Astrocyte of the spinal cord (primary cell): ENCODE measurements around the gene SOX6.

Source experiments
- DNase-seq: peaks from one replicate; pipeline ENCODE4 v3.0.0; 2011; ENCODE audit warnings: low read depth, low spot score
- H3K4me3 ChIP-seq: 2 replicates; pipeline ENCODE4 v1.5.1; 2011; ENCODE audit warnings: low read depth, mild to moderate bottlenecking, low read length, moderate library complexity
- in situ Hi-C: cut with HindIII; loops from 2 replicates; pipeline ENCODE4 v1.10.0; 2017; ENCODE audit warnings: low sequenced_read_pairs
- TF ChIP-seq, protein P1 (sequence below): IDR thresholded peaks from 2 replicates; pipeline ENCODE4 v1.5.1; 2012; ENCODE audit warnings: low read depth, mild to moderate bottlenecking, low read length, inconsistent platforms

Gene SOX6

DNA sequence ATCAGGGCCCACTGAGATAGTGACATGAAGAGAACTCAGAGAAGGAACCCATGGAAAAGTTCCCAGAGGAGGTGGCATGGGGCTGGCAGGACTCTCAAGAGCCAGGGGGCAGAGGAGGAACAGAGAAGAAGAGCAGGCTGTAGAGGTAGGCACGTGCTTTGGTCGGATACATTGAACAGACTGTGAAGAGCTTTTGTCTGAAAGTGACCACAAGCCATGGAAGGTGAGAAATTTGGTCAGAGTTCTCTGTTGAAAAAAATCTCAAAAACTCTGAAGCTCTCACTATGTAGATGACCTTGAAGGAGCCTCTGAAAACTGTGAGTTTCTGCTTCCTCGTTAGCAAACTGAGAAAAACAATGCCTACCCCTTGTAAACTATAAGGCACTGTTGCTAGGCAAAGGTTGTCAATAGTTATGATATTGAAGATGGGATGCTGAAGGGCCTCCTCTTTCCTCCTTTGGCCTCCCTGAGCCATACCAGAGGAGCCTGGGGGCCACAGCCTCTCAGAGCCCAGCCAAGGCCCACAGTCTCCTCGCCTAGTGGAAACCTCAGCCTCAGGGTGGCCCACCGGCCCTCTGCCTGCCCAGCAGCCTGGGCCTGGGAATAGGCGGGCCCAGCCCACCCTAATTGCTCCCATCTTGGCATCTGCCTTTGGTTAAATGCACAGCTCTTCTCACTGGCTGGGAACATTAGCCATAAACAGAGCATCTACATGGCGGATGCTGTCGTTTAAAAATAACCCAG lies 415.7 kb downstream of the SOX6 start:
- no peak for DNase-seq
- in situ Hi-C loops, result no loop called here
- H3K4me3 ChIP-seq, result no peak overlapping the region
- TF ChIP-seq, protein P1, sequence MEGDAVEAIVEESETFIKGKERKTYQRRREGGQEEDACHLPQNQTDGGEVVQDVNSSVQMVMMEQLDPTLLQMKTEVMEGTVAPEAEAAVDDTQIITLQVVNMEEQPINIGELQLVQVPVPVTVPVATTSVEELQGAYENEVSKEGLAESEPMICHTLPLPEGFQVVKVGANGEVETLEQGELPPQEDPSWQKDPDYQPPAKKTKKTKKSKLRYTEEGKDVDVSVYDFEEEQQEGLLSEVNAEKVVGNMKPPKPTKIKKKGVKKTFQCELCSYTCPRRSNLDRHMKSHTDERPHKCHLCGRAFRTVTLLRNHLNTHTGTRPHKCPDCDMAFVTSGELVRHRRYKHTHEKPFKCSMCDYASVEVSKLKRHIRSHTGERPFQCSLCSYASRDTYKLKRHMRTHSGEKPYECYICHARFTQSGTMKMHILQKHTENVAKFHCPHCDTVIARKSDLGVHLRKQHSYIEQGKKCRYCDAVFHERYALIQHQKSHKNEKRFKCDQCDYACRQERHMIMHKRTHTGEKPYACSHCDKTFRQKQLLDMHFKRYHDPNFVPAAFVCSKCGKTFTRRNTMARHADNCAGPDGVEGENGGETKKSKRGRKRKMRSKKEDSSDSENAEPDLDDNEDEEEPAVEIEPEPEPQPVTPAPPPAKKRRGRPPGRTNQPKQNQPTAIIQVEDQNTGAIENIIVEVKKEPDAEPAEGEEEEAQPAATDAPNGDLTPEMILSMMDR, result no peak

DNA sequence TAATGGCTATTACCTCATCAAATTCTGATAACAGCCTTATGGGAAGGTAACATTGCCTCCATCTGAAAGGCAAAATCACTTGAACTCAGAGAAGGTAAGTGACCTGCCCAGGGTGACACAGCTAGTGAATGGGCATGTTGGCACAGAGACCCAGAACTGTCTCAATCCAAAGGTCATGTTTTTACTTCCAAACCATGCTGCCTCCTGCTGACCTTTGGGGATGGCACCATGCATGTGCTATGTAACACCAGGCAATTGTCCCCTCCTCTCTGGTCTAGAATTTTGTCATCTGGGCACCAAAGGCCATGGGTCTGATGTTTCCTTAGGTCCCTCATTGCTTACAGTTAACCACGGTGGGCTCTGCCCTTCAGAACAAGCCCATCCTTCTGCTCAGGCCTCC lies 417.4 kb downstream of the SOX6 start:
- no peak for DNase-seq
- no peak overlapping the region for H3K4me3 ChIP-seq
- in situ Hi-C loops, result no loop called here
- TF ChIP-seq, protein P1, result no peak

DNA sequence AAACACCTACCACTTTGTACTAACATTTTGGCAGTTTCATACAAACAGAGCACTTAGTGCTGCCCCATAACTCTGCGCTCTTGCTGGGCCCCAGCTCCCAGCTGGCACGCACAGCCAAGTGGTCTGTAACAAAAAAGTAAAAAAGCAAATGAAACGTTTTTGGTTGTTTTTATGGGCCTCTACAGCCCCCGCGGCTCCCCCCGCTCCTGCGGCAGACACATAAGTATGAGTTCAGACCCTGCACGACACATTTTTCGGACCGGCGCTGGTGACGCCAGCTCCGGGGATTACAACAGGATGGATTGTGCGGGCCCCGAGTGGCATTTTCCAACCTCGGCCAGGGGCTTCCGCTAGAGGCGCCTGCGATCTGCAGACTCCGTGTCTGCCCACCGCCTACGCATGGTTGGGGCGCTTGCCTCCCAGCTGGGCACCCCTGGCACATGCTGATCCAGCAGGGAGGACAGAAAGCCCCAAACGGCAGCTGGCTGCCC lies 418.2 kb downstream of the SOX6 start:
- in situ Hi-C loops, result no loop called here
- TF ChIP-seq, protein P1, result no peak
- H3K4me3 ChIP-seq, result no peak overlapping the region
- DNase-seq, result no peak

DNA sequence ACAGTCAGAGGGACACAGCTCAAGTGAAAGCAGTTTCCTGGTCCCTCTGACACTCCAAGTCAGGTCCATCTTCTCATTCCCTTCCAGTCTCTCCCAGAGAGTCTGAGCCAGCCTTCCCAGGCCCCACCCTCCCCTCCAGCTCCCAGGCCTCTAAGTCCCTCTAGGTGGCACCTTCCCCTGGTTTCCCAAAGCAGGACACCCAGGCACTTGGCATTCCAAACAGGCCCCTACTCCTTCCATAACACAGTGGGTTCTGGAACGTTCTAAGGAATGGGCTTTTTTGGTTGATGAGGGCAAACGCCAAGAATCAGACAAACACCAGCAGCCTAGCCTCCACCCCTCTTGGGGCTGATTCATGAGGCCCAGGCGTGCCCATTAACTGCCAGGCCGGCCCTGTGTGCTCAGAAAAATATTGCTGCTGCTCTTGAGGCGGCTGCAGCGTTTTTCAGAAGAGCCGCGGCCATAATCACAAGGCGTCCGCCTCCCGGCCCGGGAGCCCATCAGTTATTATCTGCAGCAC lies 418.7 kb downstream of the SOX6 start:
- no peak overlapping the region for H3K4me3 ChIP-seq
- in situ Hi-C loops, result no loop called here
- TF ChIP-seq, protein P1, result no peak
- no peak for DNase-seq

DNA sequence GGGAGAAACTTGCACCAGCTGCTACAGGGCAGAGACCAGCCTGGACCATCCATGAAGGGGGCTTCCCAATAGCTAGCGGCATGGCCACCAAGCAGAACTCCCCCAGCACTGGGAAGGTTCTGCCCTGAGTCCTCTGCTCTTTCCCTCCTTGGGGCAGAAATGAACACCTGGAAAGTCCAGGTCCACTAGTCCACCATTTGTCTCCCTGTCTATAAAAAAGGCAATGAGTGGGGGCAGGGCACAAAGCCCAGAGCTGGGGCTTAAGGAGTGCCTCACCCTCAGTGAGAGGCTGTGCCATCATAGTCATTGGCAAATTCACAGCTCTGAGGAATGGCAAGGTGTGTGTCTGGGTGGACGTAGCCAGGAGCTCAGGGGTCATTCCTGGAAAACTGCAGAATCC lies 420.3 kb downstream of the SOX6 start:
- in situ Hi-C loops, result no loop called here

DNA sequence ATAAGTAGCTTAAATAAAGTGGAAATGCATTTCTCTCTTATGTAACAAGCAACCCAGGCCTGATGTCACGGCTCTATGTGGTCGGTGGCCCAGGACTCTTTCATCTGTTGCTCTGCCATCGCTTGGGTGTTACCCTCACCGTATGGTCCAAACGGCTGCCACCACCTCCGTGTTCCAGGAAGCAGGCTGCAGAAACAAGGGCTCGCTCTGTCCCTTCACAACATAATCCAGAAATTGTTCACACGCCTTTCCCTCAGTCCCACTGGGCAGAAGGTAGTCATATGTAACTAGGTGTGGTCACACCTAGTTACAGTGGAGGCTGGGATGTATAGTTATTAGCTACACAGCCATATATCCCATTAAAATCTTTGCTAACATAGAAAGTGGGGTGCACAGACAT lies 421.0 kb downstream of the SOX6 start:
- no peak overlapping the region for H3K4me3 ChIP-seq
- TF ChIP-seq, protein P1, result no peak
- in situ Hi-C loops, result no loop called here
- no peak for DNase-seq

More for the DNA sequence above, 420.3 kb downstream of the SOX6 start:
- H3K4me3 ChIP-seq, result no peak overlapping the region
- no peak for DNase-seq
- TF ChIP-seq, protein P1, result no peak
